ENCODE results near the gene UFC1.

GRCh38 chr1:161113915-161114314 is 39.9 kb upstream of the UFC1 start:
- TF ChIP-seq POLR2A (IDR thresholded peaks at IDR 0.05; ENCODE audit: borderline replicate concordance, extremely low read depth, insufficient read depth, insufficient read length) (no peak), SRF (IDR thresholded peaks at IDR 0.05; ENCODE audit: low read depth) (no peak), ZNF274 (IDR thresholded peaks at IDR 0.05; ENCODE audit: low read depth, low read length) (no peak), CBX3 (IDR thresholded peaks at IDR 0.05; ENCODE audit: low read depth) (no peak), JUND (IDR thresholded peaks at IDR 0.05) (no peak), YY1 (IDR thresholded peaks at IDR 0.05; ENCODE audit: extremely low read depth, insufficient replicate concordance, low read depth, low read length) (no peak), ELF1 (IDR thresholded peaks at IDR 0.05; ENCODE audit: borderline replicate concordance, low read depth) (no peak)
- TF ChIP-seq, protein P1, sequence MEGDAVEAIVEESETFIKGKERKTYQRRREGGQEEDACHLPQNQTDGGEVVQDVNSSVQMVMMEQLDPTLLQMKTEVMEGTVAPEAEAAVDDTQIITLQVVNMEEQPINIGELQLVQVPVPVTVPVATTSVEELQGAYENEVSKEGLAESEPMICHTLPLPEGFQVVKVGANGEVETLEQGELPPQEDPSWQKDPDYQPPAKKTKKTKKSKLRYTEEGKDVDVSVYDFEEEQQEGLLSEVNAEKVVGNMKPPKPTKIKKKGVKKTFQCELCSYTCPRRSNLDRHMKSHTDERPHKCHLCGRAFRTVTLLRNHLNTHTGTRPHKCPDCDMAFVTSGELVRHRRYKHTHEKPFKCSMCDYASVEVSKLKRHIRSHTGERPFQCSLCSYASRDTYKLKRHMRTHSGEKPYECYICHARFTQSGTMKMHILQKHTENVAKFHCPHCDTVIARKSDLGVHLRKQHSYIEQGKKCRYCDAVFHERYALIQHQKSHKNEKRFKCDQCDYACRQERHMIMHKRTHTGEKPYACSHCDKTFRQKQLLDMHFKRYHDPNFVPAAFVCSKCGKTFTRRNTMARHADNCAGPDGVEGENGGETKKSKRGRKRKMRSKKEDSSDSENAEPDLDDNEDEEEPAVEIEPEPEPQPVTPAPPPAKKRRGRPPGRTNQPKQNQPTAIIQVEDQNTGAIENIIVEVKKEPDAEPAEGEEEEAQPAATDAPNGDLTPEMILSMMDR (IDR thresholded peaks at IDR 0.05 in 2 of 3, conservative IDR thresholded peaks at IDR 0.05 in 1 of 3; ENCODE audit: borderline replicate concordance in 1 of 3, insufficient read depth in 1 of 3, low read depth in 2 of 3, low read length in 2 of 3), result no peak
